Measurements from ENCODE around the gene SYT8. TPM values are rescaled to one million over a fixed set of nuclear protein-coding genes. Genes with fewer than 3 reads are reported as not detected.

The SYT8 gene, protein sequence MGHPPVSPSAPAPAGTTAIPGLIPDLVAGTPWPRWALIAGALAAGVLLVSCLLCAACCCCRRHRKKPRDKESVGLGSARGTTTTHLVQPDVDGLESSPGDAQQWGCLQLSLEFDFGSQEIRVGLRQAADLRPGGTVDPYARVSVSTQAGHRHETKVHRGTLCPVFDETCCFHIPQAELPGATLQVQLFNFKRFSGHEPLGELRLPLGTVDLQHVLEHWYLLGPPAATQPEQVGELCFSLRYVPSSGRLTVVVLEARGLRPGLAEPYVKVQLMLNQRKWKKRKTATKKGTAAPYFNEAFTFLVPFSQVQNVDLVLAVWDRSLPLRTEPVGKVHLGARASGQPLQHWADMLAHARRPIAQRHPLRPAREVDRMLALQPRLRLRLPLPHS
- under 1 TPM in 1 of 2 donors, not detected in 1; under 0.01 TPM for total RNA-seq

DNA sequence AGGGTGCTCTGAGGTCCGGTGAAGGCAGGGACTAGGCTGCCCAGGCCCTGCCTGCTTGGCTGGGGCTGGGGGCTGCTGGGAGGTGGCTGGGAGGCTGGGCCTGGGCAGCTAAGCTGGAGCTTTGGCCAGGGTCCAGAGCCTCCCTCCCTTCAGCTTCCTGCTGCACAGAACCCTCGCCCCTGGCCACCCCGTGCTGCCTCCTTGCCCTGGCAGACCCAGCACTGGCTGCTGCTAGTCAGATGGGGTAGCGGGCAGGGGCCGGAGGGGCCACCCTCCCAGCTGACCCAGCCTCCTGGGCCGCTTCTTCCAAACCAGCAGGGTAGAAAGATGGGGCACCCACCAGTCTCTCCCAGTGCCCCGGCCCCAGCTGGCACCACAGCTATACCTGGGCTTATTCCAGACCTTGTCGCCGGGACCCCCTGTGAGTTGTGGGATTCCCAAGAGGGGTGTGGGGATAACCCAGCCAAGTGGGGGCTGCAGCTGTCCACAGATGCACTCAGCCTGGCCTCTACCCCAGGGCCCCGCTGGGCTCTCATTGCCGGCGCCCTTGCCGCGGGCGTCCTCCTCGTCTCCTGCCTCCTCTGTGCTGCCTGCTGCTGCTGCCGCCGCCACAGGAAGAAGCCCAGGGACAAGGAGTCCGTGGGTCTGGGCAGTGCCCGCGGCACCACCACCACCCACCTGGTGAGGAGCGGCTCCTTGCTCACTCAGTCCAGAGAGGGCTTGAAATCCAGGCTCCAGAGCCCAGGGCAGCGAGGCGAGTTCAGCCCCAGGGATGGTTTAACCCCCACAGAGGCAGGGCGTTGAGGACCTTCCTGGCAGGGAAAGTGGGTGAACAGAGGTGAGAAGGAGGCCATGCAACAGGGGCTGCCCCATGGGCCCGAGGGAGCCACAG lies at the start of gene SYT8:
SYT8 (plus strand) TSS at position 212 of the 892 bp plus-strand sequence; CDS start at position 328, 116 bp downstream.

DNA sequence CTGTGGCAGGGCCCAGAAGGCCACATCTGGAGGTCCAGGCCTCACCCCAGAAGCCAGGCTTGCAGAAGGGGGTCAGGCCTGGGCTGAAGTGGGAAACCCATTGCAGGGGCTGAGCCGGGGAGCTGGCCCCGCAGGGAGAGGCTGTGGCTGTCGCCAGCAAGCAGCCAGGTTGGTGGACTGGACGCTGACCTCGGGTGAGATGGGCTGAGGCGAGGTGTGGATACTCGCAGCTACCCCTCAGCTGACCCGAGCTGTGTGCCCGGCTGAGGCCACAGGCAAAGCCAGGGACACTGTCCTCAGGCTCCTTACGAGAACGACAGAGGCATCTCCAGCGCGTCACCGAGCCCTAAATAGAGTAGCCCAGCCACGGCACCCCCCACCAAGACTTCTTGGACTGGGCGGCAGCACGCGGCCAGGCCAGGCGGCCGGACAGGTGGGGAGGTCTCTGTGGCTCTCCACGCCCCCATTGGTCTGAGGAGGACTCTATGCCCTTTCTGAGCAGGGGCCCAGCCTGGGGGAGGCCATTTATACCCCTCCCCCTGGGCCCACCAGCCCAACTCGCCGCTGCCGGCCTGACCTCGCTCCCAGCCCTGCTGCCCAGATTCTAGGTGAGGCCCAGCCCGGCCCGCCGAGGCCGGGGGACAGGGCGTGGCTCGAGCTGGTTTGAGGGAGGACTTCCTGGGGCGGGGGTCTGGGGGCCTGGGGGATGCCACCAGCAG lies 3.8 kb downstream of the SYT8 start, which contains the start of gene TNNI2:
TNNI2 (plus strand) TSS at position 556 of the 719 bp plus-strand sequence. CDS start 716 bp downstream, outside the sequence.

DNA sequence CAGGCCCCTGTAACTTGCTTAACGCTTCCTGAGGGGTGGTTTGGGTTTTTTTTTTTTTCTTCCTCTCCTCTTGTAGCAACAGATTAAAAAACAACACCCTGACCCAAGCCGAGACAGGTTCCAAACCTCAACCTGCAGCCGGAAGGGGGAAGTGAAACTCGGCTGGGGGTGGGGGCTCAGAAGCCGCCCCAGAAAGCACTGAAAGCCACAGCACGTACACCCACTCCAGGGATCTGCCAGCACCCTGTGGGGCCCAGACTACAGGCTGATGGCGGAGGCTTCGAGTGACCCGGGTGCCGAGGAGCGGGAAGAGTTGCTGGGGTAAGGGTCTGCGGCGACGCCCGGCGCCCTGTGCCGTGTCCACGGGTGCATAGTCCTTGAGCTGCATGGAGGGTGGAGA lies 18.1 kb downstream of the SYT8 start, which contains the start of gene LSP1:
LSP1 (plus strand) TSS at position 208 of the 400 bp plus-strand sequence; CDS start at position 269, 61 bp downstream.

Small RNA genes lying within 50 kb of the gene (small RNA-seq; reads per million reads assigned to genes)
- gene AC051649.1 (0 reads per million in 2 donors), gene MIR4298 (0 reads per million in 2 donors)

Other genes starting within 250 kb of the SYT8 start
- not detected for gene KRTAP5-1, start 249.7 kb upstream of the SYT8 start, total RNA-seq
- gene KRTAP5-2, start 236.7 kb upstream of the SYT8 start, total RNA-seq, result not detected
- gene KRTAP5-3, start 226.5 kb upstream of the SYT8 start, total RNA-seq, result not detected
- not detected for gene KRTAP5-4, start 212.9 kb upstream of the SYT8 start, total RNA-seq
- gene KRTAP5-5, start 205.2 kb upstream of the SYT8 start, total RNA-seq, result not detected
- not detected for gene KRTAP5-6, start 137.8 kb upstream of the SYT8 start, total RNA-seq
- under 1 TPM; 0.33 to 0.69 TPM for gene IFITM10, start 84.4 kb upstream of the SYT8 start, total RNA-seq
- 100 to 1,000 TPM; 285 to 356 TPM for gene CTSD, start 71.1 kb upstream of the SYT8 start, total RNA-seq
- gene TNNI2, start 4.0 kb downstream of the SYT8 start, total RNA-seq, result not detected
- not detected for gene LSP1, start 18.1 kb downstream of the SYT8 start, total RNA-seq
- gene PRR33, start 56.9 kb downstream of the SYT8 start, total RNA-seq, result not detected
- not detected for gene TNNT3, start 84.7 kb downstream of the SYT8 start, total RNA-seq
- 100 to 1,000 TPM; 165 to 167 TPM for gene MRPL23, start 112.3 kb downstream of the SYT8 start, total RNA-seq
- gene H19, start 162.9 kb downstream of the SYT8 start, total RNA-seq, result under 1 TPM; 0.33 to 0.34 TPM

All from melanocyte of skin (primary cell).